ENCODE measurements around the gene HADH. TPM values are rescaled to one million over a fixed set of nuclear protein-coding genes. Genes with fewer than 3 reads are reported as not detected.

HADH gene
- total and polyA plus RNA-seq, 12 donors = 24.5 to 123 (median 68.8) TPM

GRCh38 chr4:108033348-108033747 lies 43.7 kb downstream of the HADH start:
- Histone ChIP-seq H3K4me3 (no peak overlapping the region), H3K4me1 (replicated peaks in 1 of 2) (no peaks in the 10 kb centered on the region), H3K36me3 (replicated peaks in 1 of 2) (peaks cover 0 to 25% of the 10 kb centered on the region in 2 donors), H3K27me3 (no peaks in the 10 kb centered on the region), H3K9me3 (replicated peaks in 1 of 3) (no peaks in the 10 kb centered on the region), H3K27ac (no peak overlapping the region)
- no peak for DNase-seq
- intact Hi-C loops (cut with DNase I) = no loop called here
- no peak for TF ChIP-seq POLR2A (IDR thresholded peaks at IDR 0.05)
- TF ChIP-seq, protein P1, sequence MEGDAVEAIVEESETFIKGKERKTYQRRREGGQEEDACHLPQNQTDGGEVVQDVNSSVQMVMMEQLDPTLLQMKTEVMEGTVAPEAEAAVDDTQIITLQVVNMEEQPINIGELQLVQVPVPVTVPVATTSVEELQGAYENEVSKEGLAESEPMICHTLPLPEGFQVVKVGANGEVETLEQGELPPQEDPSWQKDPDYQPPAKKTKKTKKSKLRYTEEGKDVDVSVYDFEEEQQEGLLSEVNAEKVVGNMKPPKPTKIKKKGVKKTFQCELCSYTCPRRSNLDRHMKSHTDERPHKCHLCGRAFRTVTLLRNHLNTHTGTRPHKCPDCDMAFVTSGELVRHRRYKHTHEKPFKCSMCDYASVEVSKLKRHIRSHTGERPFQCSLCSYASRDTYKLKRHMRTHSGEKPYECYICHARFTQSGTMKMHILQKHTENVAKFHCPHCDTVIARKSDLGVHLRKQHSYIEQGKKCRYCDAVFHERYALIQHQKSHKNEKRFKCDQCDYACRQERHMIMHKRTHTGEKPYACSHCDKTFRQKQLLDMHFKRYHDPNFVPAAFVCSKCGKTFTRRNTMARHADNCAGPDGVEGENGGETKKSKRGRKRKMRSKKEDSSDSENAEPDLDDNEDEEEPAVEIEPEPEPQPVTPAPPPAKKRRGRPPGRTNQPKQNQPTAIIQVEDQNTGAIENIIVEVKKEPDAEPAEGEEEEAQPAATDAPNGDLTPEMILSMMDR (IDR thresholded peaks at IDR 0.05) = no peak

- H3K27ac ChIP-seq = no peak overlapping the region
- WGBS, 4 donors = 76 to 82% (median 76%) methylated on average over 7 of the region's 7 CpGs
- TF ChIP-seq, protein P1 (IDR thresholded peaks at IDR 0.05) = no peak
- TF ChIP-seq POLR2A (IDR thresholded peaks at IDR 0.05) = no peak
- H3K4me3 ChIP-seq = no peak overlapping the region
- H3K4me1 ChIP-seq (replicated peaks in 1 of 2) = no peaks in the 10 kb centered on the region
- H3K27me3 ChIP-seq = no peaks in the 10 kb centered on the region
- intact Hi-C loops (cut with DNase I) = no loop called here
- DNase-seq = no peak
- H3K9me3 ChIP-seq (replicated peaks in 1 of 3) = no peaks in the 10 kb centered on the region
- peaks cover 0 to 14% of the 10 kb centered on the region in 2 donors for H3K36me3 ChIP-seq (replicated peaks in 1 of 2)
Observed at GRCh38 chr4:108034565-108034964, 44.9 kb downstream of the HADH start.

GRCh38 chr4:108035691-108036090 lies 46.0 kb downstream of the HADH start:
- H3K9me3 ChIP-seq (replicated peaks in 1 of 3) = no peaks in the 10 kb centered on the region
- no peak overlapping the region for H3K4me3 ChIP-seq
- DNase-seq = no peak
- no peaks in the 10 kb centered on the region for H3K27me3 ChIP-seq
- intact Hi-C loops (cut with DNase I) = no loop called here
- H3K4me1 ChIP-seq (replicated peaks in 1 of 2) = no peaks in the 10 kb centered on the region
- WGBS, 4 donors = 78 to 89% (median 84%) methylated on average over 6 of the region's 6 CpGs
- no peak overlapping the region for H3K27ac ChIP-seq
- H3K36me3 ChIP-seq (replicated peaks in 1 of 2) = peaks cover 0 to 14% of the 10 kb centered on the region in 2 donors
- no peak for TF ChIP-seq POLR2A (IDR thresholded peaks at IDR 0.05)
- TF ChIP-seq, protein P1 (IDR thresholded peaks at IDR 0.05) = no peak

- Histone ChIP-seq H3K36me3 (replicated peaks in 1 of 2) (peaks cover 0 to 14% of the 10 kb centered on the region in 2 donors), H3K9me3 (replicated peaks in 1 of 3) (no peaks in the 10 kb centered on the region), H3K4me3 (no peak overlapping the region), H3K4me1 (replicated peaks in 1 of 2) (no peaks in the 10 kb centered on the region), H3K27me3 (no peaks in the 10 kb centered on the region), H3K27ac (no peak overlapping the region)
- no peak for DNase-seq
- intact Hi-C loops (cut with DNase I) = no loop called here
- no peak for TF ChIP-seq POLR2A (IDR thresholded peaks at IDR 0.05)
- TF ChIP-seq, protein P1 (IDR thresholded peaks at IDR 0.05) = no peak
- 86 to 89% (median 88%) methylated on average over 6 to 7 of the region's 7 CpGs for WGBS, 4 donors
Observed at GRCh38 chr4:108036213-108036612, 46.5 kb downstream of the HADH start.

All from adrenal gland (tissue), 12 donors.